Right ventricle myocardium superior (tissue), 1 donor: Measurements from ENCODE around the gene ABCD3. TPM values are rescaled to one million over a fixed set of nuclear protein-coding genes. Genes with fewer than 3 reads are reported as not detected.
"Not testable (repeated sequence)": the region's sequence is repeated elsewhere in the genome, so short reads cannot be mapped to it uniquely, and the experiment has no call there.

Experiments used
- ATAC-seq: fragments of 200-7000 bp; cut with Tn5 transposase; one replicate; pipeline ENCODE4 v1.9.1; 2020; ENCODE audit warnings: mild to moderate bottlenecking; ENCODE audit not compliant: poor library complexity
- DNase-seq: peaks from one replicate; pipeline ENCODE4 v3.0.0-alpha.2; 2020
- intact Hi-C: fragments of 100-400 bp; cut with DNase I; formaldehyde crosslinking; loops from one replicate; pipeline ENCODE4 v1.11.2; 2022
- total RNA-seq: library from RNA; stranded (reverse); fragmentation: NEBNext Ultra II Directional; extraction: Animal tissue kit (Norgen Biotek cat#: 25700); gene quantifications from one replicate; pipeline ENCODE4 v1.2.1, GENCODE V29; 2021
- donor health status: DM: no; HTN: yes; CAD: no; lungs with severe emphysema.

Gene ABCD3
- total RNA-seq, 1 donor from 2014 or later, result 65.7 TPM

DNA sequence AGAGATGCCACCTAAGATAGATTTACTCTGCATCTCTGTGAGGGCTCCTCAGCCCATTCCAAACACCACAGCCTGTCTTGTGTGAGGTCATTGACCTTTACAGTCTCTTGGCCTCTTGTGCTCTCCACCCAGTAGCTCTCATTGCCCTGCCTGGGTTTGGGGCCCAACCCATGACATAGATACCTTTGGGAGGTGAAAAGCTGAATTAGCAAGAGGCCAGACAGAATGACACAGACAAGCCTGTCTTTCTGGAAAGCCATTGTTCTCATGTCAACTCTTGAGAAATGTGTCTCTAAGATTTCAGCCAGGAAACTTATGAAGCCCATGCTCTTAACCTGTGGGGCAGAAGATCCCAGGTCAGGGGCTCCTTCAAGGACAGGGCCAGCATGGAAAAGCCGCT, 141.7 kb downstream of the ABCD3 start:
- DNase-seq (no peak), ATAC-seq (no peak)
- intact Hi-C loops, result no loop called here

GRCh38 chr1:94560333-94560732, 142.1 kb downstream of the ABCD3 start:
- intact Hi-C loops, result no loop called here
- no peak for ATAC-seq
- no peak for DNase-seq

DNA sequence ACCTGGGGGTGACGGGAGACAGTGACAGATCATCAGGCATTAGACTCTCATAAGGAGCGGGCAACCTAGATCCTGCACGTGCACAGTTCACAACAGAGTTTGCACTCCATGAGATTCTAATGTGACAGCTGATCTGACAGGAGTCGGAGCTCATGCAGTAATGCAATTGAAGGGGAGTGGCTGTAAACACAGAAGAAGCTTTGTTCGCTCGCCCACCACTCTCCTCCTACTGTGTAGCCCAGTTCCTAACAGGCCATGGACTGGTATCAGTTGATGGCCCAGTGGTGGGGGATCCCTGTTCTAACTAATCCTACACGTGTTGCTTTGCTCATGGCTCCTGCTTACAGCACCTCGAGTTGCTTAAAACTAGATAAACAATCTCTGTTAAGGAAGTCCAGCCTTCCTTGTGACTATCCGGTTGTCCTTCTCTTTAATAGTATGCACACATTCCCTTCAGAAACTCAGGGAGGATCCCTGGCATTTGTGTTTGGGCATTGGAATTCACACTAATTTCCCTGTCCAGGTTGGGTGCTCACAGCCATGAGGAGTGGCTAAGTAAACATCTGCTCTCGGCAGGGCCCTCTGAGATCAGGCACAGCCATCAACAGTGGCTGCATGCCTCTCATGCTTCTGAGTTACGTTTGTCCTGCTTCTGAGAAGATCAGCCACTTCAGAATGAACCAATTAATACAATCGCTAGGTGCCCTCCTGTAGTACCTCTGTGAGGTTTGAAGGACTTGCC, 144.5 kb downstream of the ABCD3 start:
- ATAC-seq (no peak), DNase-seq (no peak)
- intact Hi-C loops, result no loop called here

DNA sequence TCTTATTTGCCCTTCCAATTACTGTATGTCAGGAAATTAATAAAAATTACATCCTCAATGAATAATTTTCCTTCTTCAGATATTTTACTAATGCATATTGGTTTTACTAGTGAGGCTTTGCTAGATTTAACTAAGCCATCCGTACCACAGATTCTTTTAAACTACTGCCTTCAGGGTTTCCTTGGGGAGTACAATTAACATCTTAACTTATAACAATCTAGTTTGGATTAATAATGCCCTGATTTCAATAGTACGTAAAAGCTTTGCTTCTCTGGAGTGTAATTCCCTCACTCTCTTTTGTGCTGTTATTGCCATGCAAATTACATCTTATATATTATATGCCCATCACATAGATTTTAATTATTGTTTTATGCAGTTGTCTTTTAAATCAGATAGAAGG, 147.7 kb downstream of the ABCD3 start:
- no peak for DNase-seq
- no peak for ATAC-seq
- intact Hi-C loops, result no loop called here

DNA sequence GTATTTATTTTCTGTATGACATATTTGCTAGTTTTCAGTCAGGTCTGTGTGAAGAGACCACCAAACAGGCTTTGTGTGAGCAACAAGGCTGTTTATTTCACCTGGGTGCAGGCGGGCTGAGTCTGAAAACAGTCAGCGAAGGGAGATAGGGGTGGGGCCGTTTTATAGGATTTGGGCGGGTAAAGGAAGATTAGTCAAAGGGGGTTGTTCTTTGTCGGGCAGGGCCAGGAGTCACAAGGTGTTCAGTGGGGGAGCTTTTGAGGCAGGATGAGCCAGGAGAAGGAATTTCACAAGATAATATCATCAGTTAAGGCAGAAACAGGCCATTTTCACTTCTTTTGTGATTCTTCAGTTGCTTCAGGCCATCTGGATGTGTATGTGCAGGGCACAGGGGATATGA, 148.2 kb downstream of the ABCD3 start:
- not testable (repeated sequence) for DNase-seq

GRCh38 chr1:94567975-94568607, 149.9 kb downstream of the ABCD3 start:
- intact Hi-C loops, result not testable (repeated sequence)

More for the DNA sequence above, 148.2 kb downstream of the ABCD3 start:
- ATAC-seq, intact Hi-C loops: not testable (repeated sequence)

More at GRCh38 chr1:94567975-94568607, 149.9 kb downstream of the ABCD3 start:
- not testable (repeated sequence) for ATAC-seq, DNase-seq

Other genes with a start within 250 kb of the ABCD3 start
- gene ARHGAP29, start 180.8 kb upstream of the ABCD3 start, total RNA-seq, result 27.5 TPM
- gene F3, start 123.4 kb downstream of the ABCD3 start, total RNA-seq, result 21.5 TPM